OCI-LY3 (cell line): Measurements from ENCODE around the gene IL17RA.

ENCODE experiments used
- EZH2phosphoT487 ChIP-seq: fragments of 200-600 bp; shearing (Covaris generic); IDR thresholded peaks from 2 replicates; pipeline ENCODE4 v1.6.1; 2018; ENCODE audit warnings: antibody characterized with exemption, mixed run types, low read depth
- TF ChIP-seq, protein P1 (sequence below): fragments of 200-600, 300-600 bp; sonication (generic); IDR thresholded peaks from 2 replicates; pipeline ENCODE4 v1.5.1; 2014; ENCODE audit warnings: antibody characterized with exemption, low read length, low read depth

DNA sequence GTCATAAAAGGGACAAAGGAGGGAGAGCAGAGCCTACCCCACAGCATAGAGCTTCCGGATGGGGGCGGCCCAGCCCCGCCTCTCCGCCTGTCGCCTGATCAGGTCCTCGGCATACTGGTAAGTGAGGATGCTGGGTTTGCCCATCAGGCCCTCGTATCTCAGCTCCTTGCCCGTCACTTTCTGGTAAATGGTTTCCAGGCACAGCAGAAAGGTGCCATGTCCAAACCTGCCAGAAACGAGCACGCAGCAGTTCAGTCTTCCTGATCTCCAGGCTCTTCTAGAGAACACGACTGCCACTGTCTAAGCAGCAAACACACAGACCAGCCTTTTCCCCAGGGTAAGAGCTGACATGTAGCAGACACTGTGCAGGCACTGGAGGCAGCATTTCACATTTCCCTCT is 53.7 kb downstream of the IL17RA start:
- TF ChIP-seq, protein P1, sequence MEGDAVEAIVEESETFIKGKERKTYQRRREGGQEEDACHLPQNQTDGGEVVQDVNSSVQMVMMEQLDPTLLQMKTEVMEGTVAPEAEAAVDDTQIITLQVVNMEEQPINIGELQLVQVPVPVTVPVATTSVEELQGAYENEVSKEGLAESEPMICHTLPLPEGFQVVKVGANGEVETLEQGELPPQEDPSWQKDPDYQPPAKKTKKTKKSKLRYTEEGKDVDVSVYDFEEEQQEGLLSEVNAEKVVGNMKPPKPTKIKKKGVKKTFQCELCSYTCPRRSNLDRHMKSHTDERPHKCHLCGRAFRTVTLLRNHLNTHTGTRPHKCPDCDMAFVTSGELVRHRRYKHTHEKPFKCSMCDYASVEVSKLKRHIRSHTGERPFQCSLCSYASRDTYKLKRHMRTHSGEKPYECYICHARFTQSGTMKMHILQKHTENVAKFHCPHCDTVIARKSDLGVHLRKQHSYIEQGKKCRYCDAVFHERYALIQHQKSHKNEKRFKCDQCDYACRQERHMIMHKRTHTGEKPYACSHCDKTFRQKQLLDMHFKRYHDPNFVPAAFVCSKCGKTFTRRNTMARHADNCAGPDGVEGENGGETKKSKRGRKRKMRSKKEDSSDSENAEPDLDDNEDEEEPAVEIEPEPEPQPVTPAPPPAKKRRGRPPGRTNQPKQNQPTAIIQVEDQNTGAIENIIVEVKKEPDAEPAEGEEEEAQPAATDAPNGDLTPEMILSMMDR, result no peak
- no peak for TF ChIP-seq EZH2phosphoT487
